SK-N-SH (cell line): ENCODE results near the gene BAG5. TPM values are rescaled to one million over a fixed set of nuclear protein-coding genes. Genes with fewer than 3 reads are reported as not detected.

Experiments used
- CTCF ChIA-PET: fragments of 300-600, 350-600 bp; formaldehyde crosslinking; extraction: SDS; loops from one replicate; lab custom pipeline; 2021; lab: Yijun Ruan, JAX
- POLR2A ChIA-PET: fragments of 350-600 bp; sonication (Branson Sonifier 250); formaldehyde crosslinking; extraction: SDS; loops from one replicate; lab custom pipeline; 2020; ENCODE audit warnings: antibody characterized with exemption, inconsistent platforms; lab: Yijun Ruan, JAX
- DNase-seq: peaks from one replicate; pipeline ENCODE4 v3.0.0; 2012
- H2AFZ ChIP-seq: fragments of 200-600 bp; sonication (generic); 2 replicates; pipeline ENCODE4 v1.8.1; 2016; ENCODE audit warnings: antibody characterized with exemption, mild to moderate bottlenecking, low read depth
- H3F3A ChIP-seq: fragments of 200-600 bp; sonication (generic); replicated peaks from 2 replicates; pipeline ENCODE3; 2016; ENCODE audit warnings: antibody characterized with exemption, mild to moderate bottlenecking; ENCODE audit not compliant: insufficient read depth
- H3K27ac ChIP-seq, 2 experiments: fragments of 200-500 bp in 1 of 2; fragments of 200-600 bp in 1 of 2; sonication (Bioruptor generic) in 1 of 2; sonication (generic), shearing (Covaris generic) in 1 of 2; 2 replicates each; pipeline versions ENCODE4 v1.5.1 to v1.6.1; 2014 to 2016; ENCODE audit warnings: low read depth in 2 of 2, inconsistent platforms in 1 of 2, low read length in 1 of 2, mild to moderate bottlenecking in 1 of 2, mixed read lengths in 1 of 2
- H3K27me3 ChIP-seq: fragments of 200-600 bp; sonication (generic), shearing (Covaris generic); 2 replicates; pipeline ENCODE4 v1.6.1; 2016; ENCODE audit warnings: mixed run types; ENCODE audit not compliant: insufficient read depth
- H3K36me3 ChIP-seq, 2 experiments: fragments of 200-500 bp in 1 of 2; fragments of 200-600 bp in 1 of 2; sonication (Bioruptor generic) in 1 of 2; sonication (generic) in 1 of 2; replicated peaks in 1 of 2; 2 replicates each; pipeline versions ENCODE3 to v1.5.1; 2014 to 2016; ENCODE audit warnings: low read length in 1 of 2, mild to moderate bottlenecking in 1 of 2; ENCODE audit not compliant: insufficient read depth in 2 of 2, control insufficient read depth in 1 of 2
- H3K4me1 ChIP-seq, 2 experiments: fragments of 200-500 bp in 1 of 2; fragments of 200-600 bp in 1 of 2; sonication (Bioruptor generic) in 1 of 2; sonication (generic), shearing (Covaris generic) in 1 of 2; 2 replicates each; pipeline versions ENCODE4 v1.5.1 to v1.6.1; 2014 to 2016; ENCODE audit warnings: low read depth in 1 of 2, low read length in 1 of 2, mixed run types in 1 of 2; ENCODE audit not compliant: insufficient read depth in 2 of 2, control insufficient read depth in 1 of 2
- H3K4me2 ChIP-seq: fragments of 200-600 bp; sonication (generic), shearing (Covaris generic); 2 replicates; pipeline ENCODE4 v1.6.1; 2017; ENCODE audit warnings: mixed run types
- H3K4me3 ChIP-seq, 2 experiments: fragments of 200-500 bp in 1 of 2; fragments of 200-600 bp in 1 of 2; sonication (Bioruptor generic) in 1 of 2; sonication (generic), shearing (Covaris generic) in 1 of 2; 2 replicates each; pipeline versions ENCODE4 v1.5.1 to v1.8.1; 2014 to 2016; ENCODE audit warnings: low read depth in 2 of 2, inconsistent platforms in 1 of 2, low read length in 1 of 2, mild to moderate bottlenecking in 1 of 2, mixed read lengths in 1 of 2, moderate library complexity in 1 of 2
- H3K79me2 ChIP-seq: fragments of 200-600 bp; sonication (generic); 2 replicates; pipeline ENCODE4 v1.8.1; 2017; ENCODE audit warnings: mild to moderate bottlenecking; ENCODE audit not compliant: insufficient read depth
- H3K9ac ChIP-seq: fragments of 200-600 bp; sonication (generic); 2 replicates; pipeline ENCODE4 v1.6.1; 2017; ENCODE audit warnings: mixed run types
- H3K9me2 ChIP-seq: fragments of 200-600 bp; sonication (generic); 2 replicates; pipeline ENCODE4 v1.6.1; 2017; ENCODE audit warnings: mixed run types
- H3K9me3 ChIP-seq: fragments of 200-600 bp; sonication (generic); 2 replicates; pipeline ENCODE4 v1.6.1; 2017; ENCODE audit warnings: mixed run types, mild to moderate bottlenecking, moderate library complexity
- H4K20me1 ChIP-seq: fragments of 200-600 bp; sonication (generic); 2 replicates; pipeline ENCODE4 v1.6.1; 2017; ENCODE audit warnings: mild to moderate bottlenecking, mixed run types; ENCODE audit not compliant: insufficient read depth
- CHD2 ChIP-seq: fragments of 150-350 bp; IDR thresholded peaks from 2 replicates; pipeline ENCODE4 v1.6.1; 2018; ENCODE audit warnings: low read length; ENCODE audit not compliant: partially characterized antibody
- GATA2 ChIP-seq: sonication (generic); formaldehyde crosslinking; IDR thresholded peaks from 2 replicates; pipeline ENCODE4 v1.5.0; 2020; ENCODE audit warnings: mild to moderate bottlenecking, missing genetic modification reagents
- MEF2A ChIP-seq: IDR thresholded peaks from 2 replicates; pipeline ENCODE4 v1.4.0; 2012; ENCODE audit warnings: low read depth, borderline replicate concordance
- NRF1 ChIP-seq: IDR thresholded peaks from 2 replicates; pipeline ENCODE4 v1.6.1; 2012; ENCODE audit warnings: low read depth, mild to moderate bottlenecking, low read length
- POLR2AphosphoS5 ChIP-seq: IDR thresholded peaks from 2 replicates; pipeline ENCODE4 v1.6.1; 2012; ENCODE audit warnings: low read depth, low read length
- RXRA ChIP-seq: IDR thresholded peaks from 2 replicates; pipeline ENCODE4 v1.4.0; 2012; ENCODE audit warnings: low read depth, mild to moderate bottlenecking, borderline replicate concordance
- SMC3 ChIP-seq: IDR thresholded peaks from 2 replicates; pipeline ENCODE4 v1.6.1; 2012; ENCODE audit warnings: low read depth, low read length, improper control_type of control experiment
- TCF12 ChIP-seq: IDR thresholded peaks from 2 replicates; pipeline ENCODE4 v1.4.0; 2012
- YY1 ChIP-seq: IDR thresholded peaks from 2 replicates; pipeline ENCODE4 v1.4.0; 2012; ENCODE audit warnings: low read depth, mild to moderate bottlenecking
- WGBS: methylation state at CpG from one replicate; pipeline ENCODE4 v1.1.6; 2017; ENCODE audit warnings: low lambda C conversion rate; 5-methylcytosine and 5-hydroxymethylcytosine counted together
- polyA plus RNA-seq, 3 experiments: library from polyadenylated mRNA; depleted of rRNA; stranded (reverse); fragments of >200 nt; gene quantifications; 2 replicates each; pipeline ENCODE4 v1.2.3, GENCODE V29; 2012
- TF ChIP-seq, protein P1 (sequence below): fragments of 200-600 bp; sonication (generic); IDR thresholded peaks from 2 replicates; pipeline ENCODE4 v1.6.1; 2017; ENCODE audit warnings: antibody characterized with exemption, mild to moderate bottlenecking, moderate library complexity
- TF ChIP-seq, protein P2 (sequence below): fragments of 150-350 bp; IDR thresholded peaks from 2 replicates; pipeline ENCODE4 v1.6.1; 2016; ENCODE audit warnings: mild to moderate bottlenecking, low read depth, low read length
- TF ChIP-seq, protein P3 (sequence below): IDR thresholded peaks from 2 replicates; pipeline ENCODE4 v1.6.1; 2012; ENCODE audit warnings: mild to moderate bottlenecking, low read depth, low read length, moderate library complexity
- TF ChIP-seq, protein P4 (sequence below): IDR thresholded peaks from 2 replicates; pipeline ENCODE4 v1.4.0; 2012; ENCODE audit warnings: low read depth, borderline replicate concordance

Gene BAG5
- polyA plus RNA-seq, 1 of the 3 experiments (the other 2 are of a cell fraction), result 5.2 TPM

DNA sequence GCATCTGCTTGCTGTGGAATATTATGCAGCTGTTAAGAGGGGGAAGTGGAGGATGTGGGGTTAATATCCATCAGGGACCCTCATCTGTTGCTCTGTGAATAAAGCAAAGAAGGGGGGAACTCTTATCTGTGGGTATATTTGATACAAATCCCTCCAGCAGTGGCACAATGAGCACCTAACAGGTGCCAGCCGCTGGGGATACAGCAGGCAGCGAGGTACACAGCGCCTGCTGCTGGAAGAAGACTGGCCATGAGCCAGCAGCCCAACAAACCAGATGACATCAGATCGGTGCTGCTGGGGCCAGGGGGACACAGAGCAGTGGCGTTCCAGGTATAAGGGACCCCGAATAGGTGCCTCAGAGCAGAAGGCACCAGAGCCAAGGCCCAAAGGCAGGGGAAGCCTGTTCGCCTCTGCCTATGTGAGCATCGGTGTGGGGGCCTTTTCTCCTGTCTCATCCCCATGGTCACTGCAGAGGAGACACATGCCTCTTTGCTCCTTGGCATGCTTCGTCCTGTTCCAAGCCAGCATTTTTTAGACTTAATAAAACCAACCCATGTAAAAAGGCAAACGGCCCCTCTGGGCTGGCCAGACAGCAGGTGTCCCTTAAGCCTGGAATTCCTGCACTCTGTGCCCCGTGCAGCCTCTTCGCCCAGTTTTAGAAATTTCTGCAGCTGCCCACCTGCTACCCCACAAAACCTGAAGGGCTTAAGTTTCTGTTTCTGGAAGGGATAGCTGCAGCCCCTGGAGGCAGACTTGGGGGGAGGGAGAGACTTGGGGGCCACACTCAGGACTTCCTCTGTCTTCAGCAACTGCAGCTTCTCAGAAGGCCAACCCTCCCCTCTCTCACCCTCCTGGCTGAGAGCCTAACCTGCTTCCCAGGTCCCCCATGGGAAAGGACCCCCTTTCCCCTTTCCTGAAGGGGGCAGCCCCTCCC is 38.2 kb downstream of the BAG5 start:
- Histone ChIP-seq H3K9me3 (no peaks in the 10 kb centered on the region), H3F3A (peaks cover 8% of the 10 kb centered on the region), H3K4me1 (peaks cover 9 to 19% of the 10 kb centered on the region in 2 experiments; a peak in 1 of 4 replicates), H3K4me2 (no peak overlapping the region), H3K27ac (no peak overlapping the region), H3K27me3 (peaks cover 16% of the 10 kb centered on the region), H3K9me2 (no peaks in the 10 kb centered on the region), H3K9ac (no peak overlapping the region), H3K36me3 (peaks cover 0 to 4% of the 10 kb centered on the region in 2 experiments), H2AFZ (no peak overlapping the region), H3K4me3 (no peak overlapping the region), H3K79me2 (peaks cover 5% of the 10 kb centered on the region), H4K20me1 (no peaks in the 10 kb centered on the region)
- WGBS, result 58% methylated on average over 7 of the region's 12 CpGs
- POLR2A ChIA-PET, result interaction anchor here (3.5 kb wide), 1 partner anchor 18 kb away, joined by 19 read pairs; no protein-coding TSS in a partner anchor
- no peak for TF ChIP-seq CHD2
- TF ChIP-seq, protein P1, sequence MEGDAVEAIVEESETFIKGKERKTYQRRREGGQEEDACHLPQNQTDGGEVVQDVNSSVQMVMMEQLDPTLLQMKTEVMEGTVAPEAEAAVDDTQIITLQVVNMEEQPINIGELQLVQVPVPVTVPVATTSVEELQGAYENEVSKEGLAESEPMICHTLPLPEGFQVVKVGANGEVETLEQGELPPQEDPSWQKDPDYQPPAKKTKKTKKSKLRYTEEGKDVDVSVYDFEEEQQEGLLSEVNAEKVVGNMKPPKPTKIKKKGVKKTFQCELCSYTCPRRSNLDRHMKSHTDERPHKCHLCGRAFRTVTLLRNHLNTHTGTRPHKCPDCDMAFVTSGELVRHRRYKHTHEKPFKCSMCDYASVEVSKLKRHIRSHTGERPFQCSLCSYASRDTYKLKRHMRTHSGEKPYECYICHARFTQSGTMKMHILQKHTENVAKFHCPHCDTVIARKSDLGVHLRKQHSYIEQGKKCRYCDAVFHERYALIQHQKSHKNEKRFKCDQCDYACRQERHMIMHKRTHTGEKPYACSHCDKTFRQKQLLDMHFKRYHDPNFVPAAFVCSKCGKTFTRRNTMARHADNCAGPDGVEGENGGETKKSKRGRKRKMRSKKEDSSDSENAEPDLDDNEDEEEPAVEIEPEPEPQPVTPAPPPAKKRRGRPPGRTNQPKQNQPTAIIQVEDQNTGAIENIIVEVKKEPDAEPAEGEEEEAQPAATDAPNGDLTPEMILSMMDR, result no peak
- TF ChIP-seq GATA2 (CRISPR knock-in tag), result no peak
- TF ChIP-seq, protein P2, sequence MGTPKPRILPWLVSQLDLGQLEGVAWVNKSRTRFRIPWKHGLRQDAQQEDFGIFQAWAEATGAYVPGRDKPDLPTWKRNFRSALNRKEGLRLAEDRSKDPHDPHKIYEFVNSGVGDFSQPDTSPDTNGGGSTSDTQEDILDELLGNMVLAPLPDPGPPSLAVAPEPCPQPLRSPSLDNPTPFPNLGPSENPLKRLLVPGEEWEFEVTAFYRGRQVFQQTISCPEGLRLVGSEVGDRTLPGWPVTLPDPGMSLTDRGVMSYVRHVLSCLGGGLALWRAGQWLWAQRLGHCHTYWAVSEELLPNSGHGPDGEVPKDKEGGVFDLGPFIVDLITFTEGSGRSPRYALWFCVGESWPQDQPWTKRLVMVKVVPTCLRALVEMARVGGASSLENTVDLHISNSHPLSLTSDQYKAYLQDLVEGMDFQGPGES, result no peak
- TF ChIP-seq, protein P3, sequence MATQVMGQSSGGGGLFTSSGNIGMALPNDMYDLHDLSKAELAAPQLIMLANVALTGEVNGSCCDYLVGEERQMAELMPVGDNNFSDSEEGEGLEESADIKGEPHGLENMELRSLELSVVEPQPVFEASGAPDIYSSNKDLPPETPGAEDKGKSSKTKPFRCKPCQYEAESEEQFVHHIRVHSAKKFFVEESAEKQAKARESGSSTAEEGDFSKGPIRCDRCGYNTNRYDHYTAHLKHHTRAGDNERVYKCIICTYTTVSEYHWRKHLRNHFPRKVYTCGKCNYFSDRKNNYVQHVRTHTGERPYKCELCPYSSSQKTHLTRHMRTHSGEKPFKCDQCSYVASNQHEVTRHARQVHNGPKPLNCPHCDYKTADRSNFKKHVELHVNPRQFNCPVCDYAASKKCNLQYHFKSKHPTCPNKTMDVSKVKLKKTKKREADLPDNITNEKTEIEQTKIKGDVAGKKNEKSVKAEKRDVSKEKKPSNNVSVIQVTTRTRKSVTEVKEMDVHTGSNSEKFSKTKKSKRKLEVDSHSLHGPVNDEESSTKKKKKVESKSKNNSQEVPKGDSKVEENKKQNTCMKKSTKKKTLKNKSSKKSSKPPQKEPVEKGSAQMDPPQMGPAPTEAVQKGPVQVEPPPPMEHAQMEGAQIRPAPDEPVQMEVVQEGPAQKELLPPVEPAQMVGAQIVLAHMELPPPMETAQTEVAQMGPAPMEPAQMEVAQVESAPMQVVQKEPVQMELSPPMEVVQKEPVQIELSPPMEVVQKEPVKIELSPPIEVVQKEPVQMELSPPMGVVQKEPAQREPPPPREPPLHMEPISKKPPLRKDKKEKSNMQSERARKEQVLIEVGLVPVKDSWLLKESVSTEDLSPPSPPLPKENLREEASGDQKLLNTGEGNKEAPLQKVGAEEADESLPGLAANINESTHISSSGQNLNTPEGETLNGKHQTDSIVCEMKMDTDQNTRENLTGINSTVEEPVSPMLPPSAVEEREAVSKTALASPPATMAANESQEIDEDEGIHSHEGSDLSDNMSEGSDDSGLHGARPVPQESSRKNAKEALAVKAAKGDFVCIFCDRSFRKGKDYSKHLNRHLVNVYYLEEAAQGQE, result no peak
- no peak for TF ChIP-seq YY1
- no peak for TF ChIP-seq POLR2AphosphoS5
- no peak for TF ChIP-seq MEF2A
- TF ChIP-seq SMC3, result no peak
- no peak for TF ChIP-seq NRF1
- TF ChIP-seq RXRA, result no peak
- TF ChIP-seq, protein P4, sequence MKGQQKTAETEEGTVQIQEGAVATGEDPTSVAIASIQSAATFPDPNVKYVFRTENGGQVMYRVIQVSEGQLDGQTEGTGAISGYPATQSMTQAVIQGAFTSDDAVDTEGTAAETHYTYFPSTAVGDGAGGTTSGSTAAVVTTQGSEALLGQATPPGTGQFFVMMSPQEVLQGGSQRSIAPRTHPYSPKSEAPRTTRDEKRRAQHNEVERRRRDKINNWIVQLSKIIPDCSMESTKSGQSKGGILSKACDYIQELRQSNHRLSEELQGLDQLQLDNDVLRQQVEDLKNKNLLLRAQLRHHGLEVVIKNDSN, result no peak
- TF ChIP-seq TCF12, result no peak
- no peak for DNase-seq
- CTCF ChIA-PET, result interaction anchor here (1.6 to 1.9 kb wide), 2 partner anchors 19 to 24 kb away, joined by 4 to 7 read pairs; no protein-coding TSS in a partner anchor
